Suprapubic skin (tissue), 4 donors: ENCODE data around the gene FTSJ3.

ENCODE experiments used
- EP300 ChIP-seq: sonication (generic); formaldehyde crosslinking; IDR thresholded peaks from one replicate; pipeline ENCODE4 v1.6.1; 2017; ENCODE audit warnings: antibody characterized with exemption
- POLR2A ChIP-seq, 2 donors: fragments of 450-650 bp; IDR thresholded peaks; one replicate each; pipeline ENCODE4 v1.6.1; 2017; ENCODE audit warnings: antibody characterized with exemption in 2 of 2, mild to moderate bottlenecking in 2 of 2, moderate library complexity in 2 of 2
- POLR2AphosphoS5 ChIP-seq, 3 donors: sonication (generic); formaldehyde crosslinking; IDR thresholded peaks; one replicate each; pipeline ENCODE4 v1.6.1; 2017; ENCODE audit warnings: antibody characterized with exemption in 3 of 3
- TF ChIP-seq, protein P1 (sequence below), 2 donors: fragments of 200-600 bp in 1 of 2; fragments of 450-650 bp in 1 of 2; sonication (generic) in 1 of 2; IDR thresholded peaks; one replicate each; pipeline ENCODE4 v1.5.1; 2016 to 2019; ENCODE audit warnings: antibody characterized with exemption in 2 of 2, mild to moderate bottlenecking in 1 of 2, moderate library complexity in 1 of 2

DNA sequence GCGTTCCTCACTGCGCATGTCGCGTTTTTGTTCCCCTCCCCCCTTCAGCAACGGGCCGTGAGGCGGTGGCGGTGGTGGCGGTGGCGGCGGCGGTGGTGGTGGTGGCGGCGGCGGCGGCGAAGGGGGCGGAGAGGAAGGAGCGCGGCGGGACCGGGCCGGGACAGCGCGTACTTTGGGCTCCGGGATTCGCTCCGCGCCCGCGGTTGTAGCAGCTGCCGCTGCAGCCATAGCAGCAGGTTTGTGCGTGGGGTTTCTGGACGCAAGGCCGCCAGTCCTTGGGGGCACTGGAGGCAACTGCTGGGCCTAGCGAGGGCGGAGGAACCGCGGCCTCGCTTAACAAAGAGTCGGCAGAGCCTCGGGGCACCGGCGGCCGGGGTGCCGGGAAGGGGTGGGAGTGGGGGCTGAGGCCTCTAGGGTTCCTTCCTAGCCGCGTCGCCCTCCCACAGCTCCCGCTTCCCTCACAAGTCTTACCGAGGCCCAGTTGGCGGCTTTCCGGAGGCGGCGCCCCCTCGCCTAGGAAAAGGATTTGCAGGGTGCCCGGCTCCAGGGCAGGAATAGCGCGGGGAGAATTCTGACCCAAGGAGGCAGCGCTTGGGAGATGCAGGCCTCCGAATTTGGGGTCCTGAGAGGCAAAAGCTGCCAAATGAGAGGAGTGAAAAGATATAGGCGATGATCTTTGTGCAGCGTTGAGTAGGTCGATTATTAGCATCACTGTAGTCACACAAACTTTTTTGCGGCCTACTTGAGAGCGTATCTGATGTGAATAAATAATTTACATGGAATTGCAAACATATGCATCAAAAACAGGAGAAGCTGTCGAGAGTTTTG, 53.1 kb downstream of the FTSJ3 start, which contains the start of gene DDX42:
- TF ChIP-seq, protein P1, sequence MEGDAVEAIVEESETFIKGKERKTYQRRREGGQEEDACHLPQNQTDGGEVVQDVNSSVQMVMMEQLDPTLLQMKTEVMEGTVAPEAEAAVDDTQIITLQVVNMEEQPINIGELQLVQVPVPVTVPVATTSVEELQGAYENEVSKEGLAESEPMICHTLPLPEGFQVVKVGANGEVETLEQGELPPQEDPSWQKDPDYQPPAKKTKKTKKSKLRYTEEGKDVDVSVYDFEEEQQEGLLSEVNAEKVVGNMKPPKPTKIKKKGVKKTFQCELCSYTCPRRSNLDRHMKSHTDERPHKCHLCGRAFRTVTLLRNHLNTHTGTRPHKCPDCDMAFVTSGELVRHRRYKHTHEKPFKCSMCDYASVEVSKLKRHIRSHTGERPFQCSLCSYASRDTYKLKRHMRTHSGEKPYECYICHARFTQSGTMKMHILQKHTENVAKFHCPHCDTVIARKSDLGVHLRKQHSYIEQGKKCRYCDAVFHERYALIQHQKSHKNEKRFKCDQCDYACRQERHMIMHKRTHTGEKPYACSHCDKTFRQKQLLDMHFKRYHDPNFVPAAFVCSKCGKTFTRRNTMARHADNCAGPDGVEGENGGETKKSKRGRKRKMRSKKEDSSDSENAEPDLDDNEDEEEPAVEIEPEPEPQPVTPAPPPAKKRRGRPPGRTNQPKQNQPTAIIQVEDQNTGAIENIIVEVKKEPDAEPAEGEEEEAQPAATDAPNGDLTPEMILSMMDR (IDR thresholded peaks at IDR 0.05): peak in 1 of 2 donors; percentile 15
- TF ChIP-seq EP300: no peak
- TF ChIP-seq POLR2AphosphoS5 (IDR thresholded peaks at IDR 0.05): peak in 1 of 3 donors; percentile 2
- TF ChIP-seq POLR2A (IDR thresholded peaks at IDR 0.05): peak in 1 of 2 donors; percentile 30
